ENCODE measurements around the gene B3GNT5.

- no peak for TF ChIP-seq CTCF (IDR thresholded peaks at IDR 0.05)
- no peak for TF ChIP-seq POLR2AphosphoS5 (IDR thresholded peaks at IDR 0.05; ENCODE audit: insufficient read depth in 1 of 2, low read depth in 1 of 2)
These were observed 60.3 kb downstream of the B3GNT5 start for GRCh38 chr3:183313351-183313750.
